Stimulated activated CD4-positive, alpha-beta T cell treated with anti-CD3 and anti-CD28 coated beads, Interleukin-1b, Interleukin-23, amount 100 ng/mL, for 1 hour (primary cell): Measurements from ENCODE around the gene MMP24OS.
A peak's percentile ranks its signal among the peaks of the same experiment; 100 is the strongest.

Experiments
- DNase-seq, 2 donors: peaks; one replicate each; pipeline ENCODE4 v3.0.0-alpha.2; 2020; ENCODE audit warnings: low read depth in 2 of 2

The MMP24OS gene

DNA sequence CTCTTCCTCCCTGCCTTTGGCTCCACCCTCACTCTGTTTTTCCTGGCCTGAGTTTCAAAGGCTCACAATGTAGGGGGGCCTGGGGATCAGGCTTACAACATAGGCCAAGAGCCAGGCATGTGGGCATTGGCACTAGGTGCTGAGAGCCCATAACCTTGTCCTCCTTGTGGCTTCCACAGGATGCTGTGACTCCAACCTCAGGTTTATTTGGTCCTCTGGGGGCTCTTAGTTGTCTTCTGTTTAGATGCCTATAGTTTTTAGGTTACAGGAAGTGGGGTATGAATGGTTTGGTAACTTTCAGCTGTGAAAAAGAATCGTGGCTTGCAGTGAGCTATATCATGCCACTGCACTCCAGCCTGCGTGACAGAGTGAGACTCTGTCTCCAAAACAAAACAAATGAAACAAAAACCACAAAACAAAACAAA is 25.9 kb downstream of the MMP24OS start:
- no peak for DNase-seq

GRCh38 chr20:35251613-35251940 is 26.3 kb downstream of the MMP24OS start:
- no peak for DNase-seq

DNA sequence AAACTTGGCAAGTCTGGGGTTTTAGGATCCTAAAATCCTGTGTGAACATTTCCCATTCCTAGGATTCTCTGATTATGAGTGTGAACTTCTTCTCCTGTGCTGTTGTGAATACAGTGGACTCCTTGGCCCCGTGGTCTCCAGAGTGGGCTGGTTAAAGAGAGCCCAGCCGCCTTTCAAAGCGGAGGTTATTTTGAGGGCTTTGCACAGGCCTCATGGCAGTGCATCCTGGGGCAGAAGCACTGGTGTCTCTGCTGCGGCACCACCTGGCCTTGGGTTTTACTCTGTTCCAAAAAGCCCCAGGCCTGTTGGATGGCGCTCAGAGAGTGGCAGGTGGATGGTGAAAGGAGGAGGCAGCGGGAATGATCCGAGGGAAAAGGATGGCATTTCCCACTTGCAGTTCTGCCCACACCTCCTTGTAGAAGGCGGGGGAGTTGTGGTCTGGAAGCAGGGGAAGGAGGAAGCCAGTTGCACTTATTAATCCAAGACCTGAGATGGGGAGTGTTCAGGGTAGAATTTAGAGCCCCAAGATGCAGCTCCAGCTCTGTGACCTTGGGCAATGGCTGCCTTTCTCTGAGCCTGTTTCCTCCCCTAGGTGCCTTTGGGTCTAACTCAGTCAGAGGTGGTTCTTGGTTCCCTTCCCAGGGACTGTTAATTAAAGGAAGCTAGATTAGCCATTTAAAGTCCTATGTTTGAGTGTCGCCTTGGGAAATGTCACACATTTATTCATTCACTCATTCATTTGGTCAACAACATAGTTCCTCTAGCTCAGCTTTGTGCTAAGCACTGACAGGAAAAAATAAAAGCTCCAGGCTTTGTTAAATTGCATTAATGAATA is 29.1 kb downstream of the MMP24OS start:
- no peak for DNase-seq

DNA sequence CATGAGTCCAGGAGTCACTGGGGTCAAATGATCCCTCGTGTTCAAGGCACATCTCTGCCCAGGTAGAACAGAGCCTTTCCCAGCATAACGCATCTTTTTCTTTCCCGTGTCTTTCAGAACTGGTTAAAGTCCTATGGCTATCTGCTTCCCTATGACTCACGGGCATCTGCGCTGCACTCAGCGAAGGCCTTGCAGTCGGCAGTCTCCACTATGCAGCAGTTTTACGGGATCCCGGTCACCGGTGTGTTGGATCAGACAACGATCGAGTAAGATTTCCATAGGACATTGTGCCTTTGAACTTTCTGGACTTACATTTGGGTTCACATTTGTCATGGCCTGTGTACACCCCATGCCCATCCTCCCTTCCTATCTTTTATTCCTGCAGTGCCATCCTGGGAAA is 31.2 kb downstream of the MMP24OS start:
- DNase-seq, result no peak

- no peak for DNase-seq
Measured at GRCh38 chr20:35243986-35244385, 33.9 kb downstream of the MMP24OS start.

GRCh38 chr20:35243317-35243716 is 34.6 kb downstream of the MMP24OS start:
- DNase-seq, result no peak

- no peak for DNase-seq
Measured at GRCh38 chr20:35240811-35241293, 37.1 kb downstream of the MMP24OS start.

DNA sequence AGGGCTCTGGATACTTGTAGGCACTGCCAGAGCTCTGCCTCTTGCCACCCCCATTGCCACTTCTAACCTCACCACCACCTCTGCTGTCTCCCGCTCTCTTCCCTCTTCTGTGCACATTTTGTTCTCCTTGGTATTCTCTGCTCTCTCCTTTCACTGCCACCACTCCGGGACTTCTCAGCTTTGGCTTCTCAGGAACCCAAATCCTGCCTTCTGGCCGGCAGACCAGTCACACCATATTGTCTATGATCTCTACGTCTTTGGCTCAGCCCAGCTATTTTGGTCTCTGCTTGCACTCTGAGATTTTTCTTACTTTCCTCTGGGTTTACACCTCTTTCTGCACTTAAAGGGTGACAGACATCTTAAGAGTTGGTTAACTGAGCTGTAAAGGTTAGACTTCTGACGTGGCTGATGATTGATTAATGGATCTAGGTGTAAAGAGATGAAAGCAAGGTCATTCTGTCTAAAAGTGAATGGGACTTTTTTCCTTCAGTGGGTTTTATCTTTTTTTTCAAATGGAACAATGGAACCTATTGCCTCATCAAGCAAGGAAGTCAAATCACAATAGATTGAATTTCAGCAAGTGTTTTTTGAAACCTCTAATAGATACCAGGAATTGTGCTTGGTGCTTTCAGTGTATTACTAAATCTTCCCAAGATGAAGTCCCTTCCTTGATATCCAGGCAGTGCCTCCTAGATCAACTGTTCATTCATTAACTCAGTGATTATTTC is 37.7 kb downstream of the MMP24OS start:
- DNase-seq, result no peak

GRCh38 chr20:35238735-35239134 is 39.2 kb downstream of the MMP24OS start:
- no peak for DNase-seq

- no peak for DNase-seq
Measured at GRCh38 chr20:35238170-35238569, 39.8 kb downstream of the MMP24OS start.

DNA sequence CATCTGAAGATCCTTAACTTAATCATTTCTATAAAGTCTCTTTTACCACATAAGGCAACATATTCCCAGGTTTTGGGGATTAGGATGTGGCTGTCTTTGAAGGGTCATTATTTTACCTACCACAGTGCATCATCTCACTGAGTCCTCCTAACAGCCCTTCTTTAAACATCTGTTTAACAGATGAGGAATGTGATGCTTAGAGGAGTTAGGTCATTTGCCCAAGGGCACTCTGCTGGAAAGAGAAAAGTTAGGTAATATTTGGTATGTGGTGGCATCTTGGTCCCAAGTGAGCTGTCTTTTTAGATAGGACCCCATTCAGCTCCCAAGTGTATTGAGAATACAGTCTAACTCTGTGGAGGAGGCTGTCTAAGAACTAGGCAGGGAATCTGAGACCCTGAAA is 40.4 kb downstream of the MMP24OS start:
- no peak for DNase-seq

DNA sequence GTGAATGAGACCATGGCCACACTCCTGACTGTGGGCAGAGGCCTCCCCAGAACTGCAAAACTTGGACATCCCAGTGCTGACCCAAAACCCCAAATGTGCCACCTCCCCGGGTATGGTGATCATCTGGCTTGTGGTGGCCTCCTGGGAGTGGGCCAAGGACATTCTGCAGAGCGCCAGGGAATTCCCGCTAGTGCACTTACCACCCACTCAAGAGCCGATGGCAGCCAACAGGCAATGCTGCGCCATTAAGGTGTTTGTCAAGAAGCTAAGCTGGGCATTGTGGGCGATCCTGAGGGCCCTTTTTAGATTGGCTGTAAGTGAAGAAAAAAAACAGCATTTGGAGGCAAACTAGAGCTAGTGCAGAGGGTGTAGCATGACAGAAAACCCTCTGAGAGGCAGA is 42.0 kb downstream of the MMP24OS start:
- DNase-seq, result no peak

- DNase-seq, result no peak
Measured at GRCh38 chr20:35232575-35232974, 45.3 kb downstream of the MMP24OS start.

GRCh38 chr20:35226884-35227681 is 50.8 kb downstream of the MMP24OS start:
- DNase-seq, result peak in 1 of 2 donors; percentile 23
